Lung (tissue), 12 donors: ENCODE results near the gene RMDN2. TPM values are rescaled to one million over a fixed set of nuclear protein-coding genes. Genes with fewer than 3 reads are reported as not detected.
A peak's percentile ranks its signal among the peaks of the same experiment; 100 is the strongest.

Experiments
- ATAC-seq: fragments of 200-7000 bp; cut with Tn5 transposase; one replicate; pipeline ENCODE4 v1.9.1; 2020; ENCODE audit warnings: moderate number of reproducible peaks; ENCODE audit not compliant: insufficient read depth, low FRiP score
- DNase-seq, 3 donors: peaks; one replicate each; pipeline ENCODE4 v3.0.0-alpha.2; 2013 to 2017
- H3K27ac ChIP-seq, 2 donors: one replicate each; pipeline ENCODE4 v1.5.1; 2013; ENCODE audit warnings: mild to moderate bottlenecking in 2 of 2, moderate library complexity in 2 of 2, control low read depth in 1 of 2, inconsistent platforms in 1 of 2, low read depth in 1 of 2, low read length in 1 of 2
- H3K27me3 ChIP-seq, 3 donors: one replicate each; pipeline ENCODE4 v1.5.1; 2013; ENCODE audit warnings: low read length in 2 of 3; ENCODE audit not compliant: control insufficient read depth in 3 of 3, insufficient read depth in 3 of 3
- H3K36me3 ChIP-seq, 4 donors: one replicate each; pipeline ENCODE4 v1.5.1; 2013; ENCODE audit warnings: low read length in 4 of 4, mild to moderate bottlenecking in 1 of 4, moderate library complexity in 1 of 4; ENCODE audit not compliant: control insufficient read depth in 4 of 4, insufficient read depth in 4 of 4
- H3K4me1 ChIP-seq, 5 donors: one replicate each; pipeline ENCODE4 v1.5.1; 2013; ENCODE audit warnings: low read length in 5 of 5, mild to moderate bottlenecking in 2 of 5, moderate library complexity in 1 of 5; ENCODE audit not compliant: control insufficient read depth in 5 of 5, insufficient read depth in 5 of 5
- H3K4me3 ChIP-seq: one replicate; pipeline ENCODE4 v1.5.1; 2013; ENCODE audit warnings: mild to moderate bottlenecking, control low read depth, moderate library complexity
- H3K9ac ChIP-seq, 2 donors: one replicate each; pipeline ENCODE4 v1.5.1; 2013; ENCODE audit warnings: low read length in 2 of 2, control low read depth in 1 of 2; ENCODE audit not compliant: insufficient read depth in 1 of 2
- H3K9me3 ChIP-seq, 4 donors: one replicate each; pipeline ENCODE4 v1.5.1; 2013; ENCODE audit warnings: low read length in 3 of 4, mild to moderate bottlenecking in 1 of 4, moderate library complexity in 1 of 4; ENCODE audit not compliant: control insufficient read depth in 4 of 4, insufficient read depth in 3 of 4
- WGBS, 2 donors: extraction: QIAGEN DNeasy Blood & Tissue Kit; methylation state at CpG; one replicate each; pipeline ENCODE4 v1.1.7; 2013; 5-methylcytosine and 5-hydroxymethylcytosine counted together
- polyA plus RNA-seq, 2 donors: library from polyadenylated mRNA; stranded (reverse); fragments of 200-250 nt; gene quantifications; one replicate each; pipeline ENCODE4 v1.2.1, GENCODE V29; 2013
- total RNA-seq, 2 donors: library from RNA; depleted of rRNA in 1 of 2; stranded (reverse); fragments of >200 nt in 1 of 2; gene quantifications; one replicate each; pipeline ENCODE4 v1.2.1, GENCODE V29; 2014 to 2021
- TF ChIP-seq, protein P1 (sequence below): IDR thresholded peaks from 2 replicates; pipeline ENCODE4 v1.5.1; 2012; ENCODE audit warnings: mild to moderate bottlenecking; ENCODE audit errors: control extremely low read depth, extremely low read depth
- donor health status: control.
- donor health status: control.
- donor health status: Bipolar disorder and iron deficiency.
- donor health status: healthy.
- donor health status: DM: yes; HTN: yes; CAD: no.

The RMDN2 gene
- total and polyA plus RNA-seq, 4 donors, result 7.7 to 37.9 (median 18.3) TPM

DNA sequence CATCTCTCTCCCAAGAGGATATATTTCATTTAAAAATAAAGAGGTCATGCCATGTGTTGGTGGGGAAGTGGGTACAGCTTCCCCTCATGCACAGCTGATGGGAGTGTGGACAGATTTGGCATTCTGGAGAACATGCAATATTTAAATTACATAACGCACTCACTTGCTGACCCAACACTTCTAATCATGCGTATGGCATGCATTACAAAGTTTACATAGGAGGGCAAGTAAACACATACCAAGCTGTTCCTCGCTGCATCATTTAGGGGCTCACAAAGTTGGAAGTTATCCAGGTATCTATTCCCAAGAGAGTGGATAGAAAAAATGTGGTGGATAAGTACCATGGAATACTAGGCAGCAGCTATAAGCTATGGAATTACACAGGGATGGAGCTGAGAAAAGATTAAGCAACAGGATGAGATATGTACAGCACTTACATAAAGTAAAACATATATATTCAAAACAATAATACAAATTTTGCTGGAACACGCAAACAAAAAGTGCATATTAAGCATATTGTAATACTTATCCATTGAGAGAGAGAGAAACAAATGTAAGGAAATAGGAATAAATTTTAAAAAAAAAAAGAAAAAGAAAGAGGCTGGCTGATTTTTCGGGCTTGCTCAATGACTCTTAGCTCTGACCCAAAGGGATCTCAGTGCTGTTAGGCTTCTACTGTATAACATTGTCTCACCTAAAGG, 139.9 kb downstream of the RMDN2 start:
- ATAC-seq (no peak), DNase-seq (peak in 2 of 3 donors; percentile 1 to 7)
- Histone ChIP-seq H3K27me3 (no peaks in the 10 kb centered on the region), H3K36me3 (peaks cover 0 to 2% (median 0%) of the 10 kb centered on the region in 4 donors), H3K4me3 (no peak overlapping the region), H3K9ac (no peak overlapping the region), H3K4me1 (peaks cover 0 to 2% (median 0%) of the 10 kb centered on the region in 5 donors), H3K27ac (no peak overlapping the region), H3K9me3 (no peaks in the 10 kb centered on the region)
- TF ChIP-seq, protein P1, sequence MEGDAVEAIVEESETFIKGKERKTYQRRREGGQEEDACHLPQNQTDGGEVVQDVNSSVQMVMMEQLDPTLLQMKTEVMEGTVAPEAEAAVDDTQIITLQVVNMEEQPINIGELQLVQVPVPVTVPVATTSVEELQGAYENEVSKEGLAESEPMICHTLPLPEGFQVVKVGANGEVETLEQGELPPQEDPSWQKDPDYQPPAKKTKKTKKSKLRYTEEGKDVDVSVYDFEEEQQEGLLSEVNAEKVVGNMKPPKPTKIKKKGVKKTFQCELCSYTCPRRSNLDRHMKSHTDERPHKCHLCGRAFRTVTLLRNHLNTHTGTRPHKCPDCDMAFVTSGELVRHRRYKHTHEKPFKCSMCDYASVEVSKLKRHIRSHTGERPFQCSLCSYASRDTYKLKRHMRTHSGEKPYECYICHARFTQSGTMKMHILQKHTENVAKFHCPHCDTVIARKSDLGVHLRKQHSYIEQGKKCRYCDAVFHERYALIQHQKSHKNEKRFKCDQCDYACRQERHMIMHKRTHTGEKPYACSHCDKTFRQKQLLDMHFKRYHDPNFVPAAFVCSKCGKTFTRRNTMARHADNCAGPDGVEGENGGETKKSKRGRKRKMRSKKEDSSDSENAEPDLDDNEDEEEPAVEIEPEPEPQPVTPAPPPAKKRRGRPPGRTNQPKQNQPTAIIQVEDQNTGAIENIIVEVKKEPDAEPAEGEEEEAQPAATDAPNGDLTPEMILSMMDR, result no peak
- WGBS, 2 donors, result 76 to 82% methylated on average over 5 of the region's 5 CpGs

DNA sequence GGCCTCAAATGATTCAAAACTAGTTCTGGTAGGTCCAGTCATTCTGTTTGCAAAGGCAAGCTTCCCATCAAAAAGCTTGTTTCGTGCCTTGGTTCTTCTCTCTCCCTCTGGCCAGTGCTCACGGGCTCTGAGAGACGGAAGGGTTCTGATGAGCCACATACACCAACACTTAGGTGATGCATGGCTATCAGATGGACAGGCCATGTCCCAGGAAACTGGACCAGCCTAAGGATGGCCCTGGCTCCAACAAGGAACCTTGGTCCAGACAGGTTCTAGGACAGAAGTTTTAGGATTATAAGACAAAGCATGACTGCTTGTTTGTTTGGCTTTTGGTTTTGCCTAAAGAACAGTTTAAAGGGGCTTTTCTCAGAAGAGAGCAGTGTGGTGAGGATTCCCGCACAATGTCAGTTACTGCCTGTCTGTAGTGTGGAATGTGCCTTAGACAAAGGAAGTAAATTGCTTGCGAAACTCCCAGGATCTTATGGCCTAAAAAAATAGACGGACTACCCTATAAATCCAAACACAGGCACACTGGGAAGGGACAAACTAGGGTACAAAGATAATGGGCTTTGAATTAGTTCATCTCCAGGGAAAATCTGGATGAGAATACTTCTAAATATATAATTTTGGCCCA, 140.5 kb downstream of the RMDN2 start:
- Histone ChIP-seq H3K27ac (no peak overlapping the region), H3K4me3 (no peak overlapping the region), H3K9ac (no peak overlapping the region), H3K36me3 (peaks cover 0 to 2% (median 0%) of the 10 kb centered on the region in 4 donors), H3K27me3 (no peaks in the 10 kb centered on the region), H3K9me3 (no peaks in the 10 kb centered on the region), H3K4me1 (peaks cover 0 to 2% (median 0%) of the 10 kb centered on the region in 5 donors)
- DNase-seq (peak in 2 of 3 donors; percentile 10 to 11), ATAC-seq (no peak)
- TF ChIP-seq, protein P1, result no peak
- WGBS, 2 donors, result 84 to 86% methylated on average over 6 of the region's 6 CpGs

DNA sequence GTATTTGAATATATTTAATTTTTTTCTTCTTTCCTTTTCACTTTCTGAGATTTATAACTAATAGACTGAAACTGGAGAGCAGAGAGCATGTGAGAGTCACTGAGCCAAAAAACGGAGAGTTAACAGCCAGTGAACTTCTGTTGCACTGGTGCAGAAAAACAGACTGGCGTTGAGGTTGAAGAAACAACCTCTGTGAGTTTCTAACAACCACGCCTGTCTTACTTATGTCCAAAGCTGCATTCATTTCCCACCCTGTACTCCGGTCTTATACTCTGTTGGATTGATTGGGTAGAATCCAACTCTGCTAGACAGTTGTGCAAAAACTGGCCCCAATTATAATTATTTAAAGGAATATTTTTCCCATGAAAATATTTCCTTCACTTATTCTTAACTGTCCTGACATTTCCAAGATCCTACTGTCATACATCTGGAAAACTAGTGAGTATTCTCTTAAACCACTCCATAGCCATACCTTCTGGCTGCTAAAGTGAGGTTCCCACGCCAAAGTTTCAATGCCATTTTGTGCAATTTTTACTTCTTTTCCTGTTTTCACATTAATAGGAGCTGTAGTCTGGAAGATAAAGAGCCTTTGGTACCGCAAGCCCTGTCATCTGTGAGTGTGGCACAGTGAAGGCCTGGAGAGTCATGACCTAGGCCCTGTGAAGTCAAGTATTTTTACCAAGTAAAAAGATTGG, 141.5 kb downstream of the RMDN2 start:
- 83 to 91% methylated on average over 6 of the region's 6 CpGs for WGBS, 2 donors
- Histone ChIP-seq H3K27me3 (peaks cover 0 to under 1% (median 0%) of the 10 kb centered on the region in 3 donors), H3K36me3 (peaks cover 0 to 2% (median 0%) of the 10 kb centered on the region in 4 donors), H3K9me3 (no peaks in the 10 kb centered on the region), H3K4me1 (peaks cover 0 to 6% (median 0%) of the 10 kb centered on the region in 5 donors), H3K27ac (no peak overlapping the region), H3K9ac (no peak overlapping the region), H3K4me3 (no peak overlapping the region)
- ATAC-seq (no peak), DNase-seq (peak in 2 of 3 donors; percentile 2 to 19)
- TF ChIP-seq, protein P1, result no peak

Other genes starting within 250 kb of the RMDN2 start
- 10 to 100 TPM in 1 of 2 donors, 1 to 10 TPM in 1; 9.8 to 47.7 TPM for gene CYP1B1, start 150.9 kb downstream of the RMDN2 start, total RNA-seq
- gene CYP1B1, start 150.9 kb downstream of the RMDN2 start, polyA plus RNA-seq, result 10 to 100 TPM; 29.3 to 33.2 TPM